HepG2 (cell line): Measurements from ENCODE around the gene SLC34A2. TPM values are rescaled to one million over a fixed set of nuclear protein-coding genes. Genes with fewer than 3 reads are reported as not detected.

Source experiments
- ATAC-seq: fragments of 200-7000 bp; cut with Tn5 transposase; 3 replicates; pipeline ENCODE4 v1.9.1; 2020; ENCODE audit warnings: mild to moderate bottlenecking, moderate library complexity
- BruUV-seq: library from RNA; stranded (reverse); fragments of 400-500 nt; replicated peaks from 2 replicates; lab custom pipeline; 2021; lab: Mats Ljungman, UMichigan
- CTCF ChIA-PET: fragments of 300-600 bp; formaldehyde crosslinking; extraction: SDS; loops from one replicate; lab custom pipeline; 2021; ENCODE audit warnings: low total read pairs, inconsistent platforms, low intra/inter-chr PET ratio; lab: Yijun Ruan, JAX
- POLR2A ChIA-PET: fragments of 350-600 bp; sonication (Branson Sonifier 250); formaldehyde crosslinking; loops from one replicate; lab custom pipeline; 2020; ENCODE audit warnings: antibody characterized with exemption, inconsistent platforms; lab: Yijun Ruan, JAX
- DNase-seq: peaks from one replicate; pipeline ENCODE4 v3.0.0-alpha.2; 2015; ENCODE audit warnings: low spot score
- FAIRE-seq: peaks from 3 replicates; lab custom pipeline; 2011; peaks lifted over from hg19 to GRCh38; lab: Jason Lieb, UNC
- H2AFZ ChIP-seq: one replicate; pipeline ENCODE4 v1.6.1; 2011; ENCODE audit warnings: low read length, inconsistent platforms
- H3K27ac ChIP-seq: fragments of 300-600 bp; 3 replicates; pipeline ENCODE4 v1.8.0; 2011; ENCODE audit warnings: mixed run types, mild to moderate bottlenecking, mixed read lengths, low read length, inconsistent platforms; ENCODE audit not compliant: insufficient read depth; ENCODE audit errors: extremely low read length
- H3K27me3 ChIP-seq, 2 experiments: fragments of 200-600 bp in 1 of 2; 2 replicates in 1 of 2; 3 replicates in 1 of 2; pipeline versions ENCODE4 v1.6.0 to v1.8.0; 2011; ENCODE audit warnings: low read length in 2 of 2, mild to moderate bottlenecking in 2 of 2, moderate library complexity in 2 of 2, inconsistent platforms in 1 of 2; ENCODE audit not compliant: insufficient read depth in 2 of 2, control insufficient read depth in 1 of 2
- H3K36me3 ChIP-seq, 2 experiments: fragments of 200-600 bp in 1 of 2; replicated peaks in 1 of 2; 2 replicates in 1 of 2; 3 replicates in 1 of 2; pipeline versions ENCODE4 v1.5.1 to v1.8.0; 2011; ENCODE audit warnings: low read length in 2 of 2, inconsistent platforms in 1 of 2; ENCODE audit not compliant: insufficient read depth in 2 of 2, control insufficient read depth in 1 of 2
- H3K4me1 ChIP-seq: 2 replicates; pipeline ENCODE4 v1.5.1; 2012; ENCODE audit warnings: low read length, inconsistent platforms; ENCODE audit not compliant: insufficient read depth
- H3K4me2 ChIP-seq: 2 replicates; pipeline ENCODE4 v1.6.0; 2011; ENCODE audit warnings: low read depth, low read length, inconsistent platforms
- H3K4me3 ChIP-seq, 3 experiments: fragments of 200-600 bp in 1 of 3; sonication (generic), shearing (Covaris generic) in 1 of 3; replicated peaks in 1 of 3; 2 replicates each; pipeline ENCODE4 v1.5.1; 2011 to 2016; ENCODE audit warnings: low read length in 3 of 3, inconsistent platforms in 2 of 3, low read depth in 2 of 3, mild to moderate bottlenecking in 2 of 3, control low read depth in 1 of 3, mixed read lengths in 1 of 3; ENCODE audit not compliant: insufficient read depth in 1 of 3
- H3K79me2 ChIP-seq: one replicate; pipeline ENCODE4 v1.6.1; 2011; ENCODE audit warnings: low read length, inconsistent platforms; ENCODE audit not compliant: insufficient read depth
- H3K9ac ChIP-seq: 2 replicates; pipeline ENCODE4 v1.6.0; 2011; ENCODE audit warnings: mild to moderate bottlenecking, low read depth, low read length, inconsistent platforms; ENCODE audit not compliant: insufficient read depth
- H3K9me3 ChIP-seq: 2 replicates; pipeline ENCODE4 v1.5.1; 2012; ENCODE audit warnings: mild to moderate bottlenecking, low read length
- H4K20me1 ChIP-seq: 2 replicates; pipeline ENCODE4 v1.6.0; 2011; ENCODE audit warnings: inconsistent platforms, mild to moderate bottlenecking, low read length, moderate library complexity; ENCODE audit not compliant: insufficient read depth
- ATF7-NPFF ChIP-seq: sonication (generic); formaldehyde crosslinking; IDR thresholded peaks from 2 replicates; pipeline ENCODE4 v1.8.1; 2023; ENCODE audit warnings: mild to moderate bottlenecking, low read depth, missing genetic modification reagents, moderate library complexity
- CBX2 ChIP-seq, 2 experiments: fragments of 200-600 bp in 1 of 2; sonication (generic); formaldehyde crosslinking in 1 of 2; IDR thresholded peaks; 2 replicates each; pipeline versions ENCODE4 v1.7.0 to v1.8.1; 2018 to 2022; ENCODE audit warnings: low read depth in 2 of 2, low read length in 1 of 2, mild to moderate bottlenecking in 1 of 2, missing genetic modification reagents in 1 of 2
- CENPT ChIP-seq: sonication (generic); formaldehyde crosslinking; IDR thresholded peaks from 2 replicates; pipeline ENCODE4 v1.8.0; 2022; ENCODE audit warnings: low read depth, mild to moderate bottlenecking, moderate library complexity, missing genetic modification reagents
- CHD2 ChIP-seq: IDR thresholded peaks from 2 replicates; pipeline ENCODE4 v1.6.1; 2011; ENCODE audit warnings: low read depth, low read length, improper control_type of control experiment
- HMG20A ChIP-seq: IDR thresholded peaks from 2 replicates; pipeline ENCODE4 v1.6.1; 2016; ENCODE audit warnings: borderline replicate concordance
- HMGXB4 ChIP-seq, 2 experiments: sonication (generic) in 1 of 2; formaldehyde crosslinking in 1 of 2; IDR thresholded peaks; 2 replicates each; pipeline versions ENCODE4 v1.4.0 to v1.6.1; 2018 to 2020; ENCODE audit warnings: missing genetic modification reagents in 2 of 2, borderline replicate concordance in 1 of 2, low read depth in 1 of 2, mild to moderate bottlenecking in 1 of 2, missing biosample characterization in 1 of 2
- KLF16 ChIP-seq, 2 experiments: sonication (generic) in 1 of 2; formaldehyde crosslinking in 1 of 2; IDR thresholded peaks; 2 replicates each; pipeline versions ENCODE4 v1.6.1 to v1.8.0; 2016 to 2023; ENCODE audit warnings: missing genetic modification reagents in 2 of 2, missing compliant biosample characterization in 1 of 2
- NCOA2 ChIP-seq: sonication (generic); formaldehyde crosslinking; IDR thresholded peaks from 2 replicates; pipeline ENCODE4 v1.8.0; 2022; ENCODE audit warnings: inconsistent platforms
- NONO ChIP-seq, 2 experiments: fragments of 450-650 bp in 1 of 2; sonication (generic) in 1 of 2; formaldehyde crosslinking in 1 of 2; IDR thresholded peaks in 1 of 2; conservative IDR thresholded peaks in 1 of 2; 2 replicates each; pipeline versions ENCODE4 v1.6.1 to v1.8.0; 2017 to 2022; ENCODE audit warnings: mild to moderate bottlenecking in 1 of 2, missing genetic modification reagents in 1 of 2, moderate library complexity in 1 of 2
- SMAD1 ChIP-seq: sonication (generic); formaldehyde crosslinking; IDR thresholded peaks from 2 replicates; pipeline ENCODE4 v1.4.0; 2020; ENCODE audit warnings: missing genetic modification reagents, low read depth, mild to moderate bottlenecking, borderline replicate concordance
- SMARCC2 ChIP-seq: fragments of 450-650 bp; IDR thresholded peaks from 2 replicates; pipeline ENCODE4 v1.6.1; 2017; ENCODE audit warnings: antibody characterized with exemption, mild to moderate bottlenecking
- STAT5B ChIP-seq: sonication (generic); formaldehyde crosslinking; IDR thresholded peaks from 2 replicates; pipeline ENCODE4 v1.4.0; 2020; ENCODE audit warnings: missing genetic modification reagents
- ZFP1 ChIP-seq: IDR thresholded peaks from 2 replicates; pipeline ENCODE4 v1.6.1; 2016
- ZGPAT ChIP-seq: IDR thresholded peaks from 2 replicates; pipeline ENCODE4 v1.6.1; 2016; ENCODE audit warnings: mild to moderate bottlenecking
- ZMAT3 ChIP-seq: sonication (generic); formaldehyde crosslinking; conservative IDR thresholded peaks from 2 replicates; pipeline ENCODE4 v1.7.0; 2021; ENCODE audit warnings: missing genetic modification reagents
- ZNF280D ChIP-seq: sonication (generic); formaldehyde crosslinking; IDR thresholded peaks from 2 replicates; pipeline ENCODE4 v1.5.1; 2020; ENCODE audit warnings: mild to moderate bottlenecking, missing genetic modification reagents
- ZNF567 ChIP-seq: sonication (generic); formaldehyde crosslinking; IDR thresholded peaks from 2 replicates; pipeline ENCODE4 v1.8.1; 2023; ENCODE audit warnings: mild to moderate bottlenecking, missing genetic modification reagents, borderline replicate concordance
- WGBS: methylation state at CpG from one replicate; pipeline ENCODE4 v1.1.6; 2017; ENCODE audit warnings: low lambda C conversion rate; 5-methylcytosine and 5-hydroxymethylcytosine counted together
- in situ Hi-C: cut with HindIII; loops from 2 replicates; pipeline ENCODE4 v1.10.0; 2017; ENCODE audit warnings: low pct_unique_long_range_greater_than_20kb; ENCODE audit not compliant: extremely low pct_ligation_motif_present
- intact Hi-C: fragments of 100-400 bp; cut with micrococcal nuclease; formaldehyde crosslinking; loops from one replicate; pipeline ENCODE4 v1.10.0; 2022; ENCODE audit not compliant: unreplicated experiment
- polyA plus RNA-seq, 8 experiments: library from polyadenylated mRNA; depleted of rRNA in 3 of 8; stranded (reverse) in 7 of 8; unstranded in 1 of 8; fragments of >200 nt; fragmentation: Illumina TruSeq in 4 of 8; extraction: Trizol in 4 of 8; gene quantifications; 2 replicates each; pipeline versions ENCODE4 v1.2.1 to v1.2.3, GENCODE V29; 2011 to 2016; ENCODE audit warnings: low read depth in 4 of 8, missing spikeins in 1 of 8, mixed read lengths in 1 of 8; ENCODE audit not compliant: insufficient read depth in 1 of 8
- total RNA-seq, 5 experiments: library from RNA; depleted of rRNA; stranded (reverse); fragments of >200 nt; fragmentation: Illumina TruSeq; extraction: Trizol; gene quantifications; 2 replicates each; pipeline ENCODE4 v1.2.3, GENCODE V29; 2016; ENCODE audit warnings: low read depth in 1 of 5

SLC34A2 gene
- total and polyA plus RNA-seq, 2 of the 13 experiments (the other 11 are each of a cell fraction or from before 2014, with no cell fraction given), result not detected

- no peak overlapping the region for H2AFZ ChIP-seq
- POLR2A ChIA-PET, result no interaction called here
- WGBS, result 0% methylated on average over 5 of the region's 5 CpGs
- peak; percentile 29 for DNase-seq
- H3K9me3 ChIP-seq, result no peaks in the 10 kb centered on the region
- no peaks in the 10 kb centered on the region; the same call in 1 of the 2 replicates for H4K20me1 ChIP-seq
- ATAC-seq, result no peak
- peaks cover 8% of the 10 kb centered on the region for H3K4me1 ChIP-seq
- intact Hi-C loops (no loop called here), in situ Hi-C loops (no loop called here)
- no peak overlapping the region for H3K9ac ChIP-seq
- no TSS peak for BruUV-seq
- no peak overlapping the region for H3K4me2 ChIP-seq
- CTCF ChIA-PET, result no interaction called here
- TF ChIP-seq SMARCC2 (no peak), SMAD1 (CRISPR knock-in tag) (no peak), ZFP1 (no peak), ZNF567 (CRISPR knock-in tag) (no peak), HMGXB4 (CRISPR knock-in tag; IDR thresholded peaks at IDR 0.05; ENCODE audit: borderline replicate concordance in 1 of 2, low read depth in 1 of 2) (no peak), CENPT (CRISPR knock-in tag) (no peak), ZNF280D (CRISPR knock-in tag) (no peak), ATF7-NPFF (no peak), CHD2 (no peak), HMG20A (CRISPR knock-in tag) (no peak), KLF16 (CRISPR knock-in tag; IDR thresholded peaks at IDR 0.05) (no peak), CBX2 (IDR thresholded peaks at IDR 0.05; ENCODE audit: low read depth, low read length) (no peak), CBX2 (CRISPR knock-in tag; IDR thresholded peaks at IDR 0.05; ENCODE audit: low read depth) (no peak), NCOA2 (CRISPR knock-in tag) (no peak), STAT5B (no peak), NONO (IDR thresholded peaks at IDR 0.05) (no peak), NONO (CRISPR knock-in tag; conservative IDR thresholded peaks at IDR 0.05) (no peak), ZMAT3 (no peak), ZGPAT (no peak)
- peaks cover 2 to 34% of the 10 kb centered on the region in 2 experiments; a peak in 4 of 5 replicates for H3K27me3 ChIP-seq
- H3K4me3 ChIP-seq, result no peak overlapping the region
- H3K36me3 ChIP-seq, result no peaks in the 10 kb centered on the region
- no peak for FAIRE-seq
- no peaks in the 10 kb centered on the region for H3K79me2 ChIP-seq
- no peak overlapping the region for H3K27ac ChIP-seq
These were observed 4.0 kb upstream of the SLC34A2 start for GRCh38 chr4:25651682-25652081.
